H1 (cell line): ENCODE measurements around the gene IL12RB2. TPM values are rescaled to one million over a fixed set of nuclear protein-coding genes. Genes with fewer than 3 reads are reported as not detected.
"Not testable (repeated sequence)": the region's sequence is repeated elsewhere in the genome, so short reads cannot be mapped to it uniquely, and the experiment has no call there.

ENCODE experiments used
- CTCF ChIA-PET: fragments of 300-600 bp; sonication (Branson Sonifier 250); formaldehyde crosslinking; loops from one replicate; lab custom pipeline; 2021; ENCODE audit not compliant: partially characterized antibody; lab: Charles Lee
- POLR2A ChIA-PET: fragments of 300-600 bp; sonication (Branson Sonifier 250); formaldehyde crosslinking; loops from one replicate; lab custom pipeline; 2021; ENCODE audit warnings: inconsistent platforms; ENCODE audit not compliant: partially characterized antibody; lab: Charles Lee
- DNase-seq, 2 experiments: peaks; one replicate each; pipeline versions ENCODE4 v3.0.0 to v3.0.0-alpha.2; 2010 to 2022; ENCODE audit warnings: low spot score in 2 of 2, low read depth in 1 of 2, mixed read lengths in 1 of 2
- FAIRE-seq: peaks from 2 replicates; lab custom pipeline; 2011; peaks lifted over from hg19 to GRCh38; lab: Jason Lieb, UNC
- H2AFZ ChIP-seq: 2 replicates; pipeline ENCODE4 v1.8.1; 2012; ENCODE audit warnings: low read length, inconsistent platforms
- H2AK5ac ChIP-seq: 2 replicates; pipeline ENCODE4 v1.6.1; 2013; ENCODE audit warnings: low read depth, low read length
- H2BK120ac ChIP-seq: replicated peaks from 2 replicates; pipeline ENCODE3; 2013; ENCODE audit warnings: low read depth, low read length, inconsistent platforms
- H2BK12ac ChIP-seq: 2 replicates; pipeline ENCODE4 v1.6.1; 2013; ENCODE audit warnings: low read depth, low read length
- H2BK15ac ChIP-seq: 2 replicates; pipeline ENCODE4 v1.6.1; 2013; ENCODE audit warnings: low read length
- H2BK20ac ChIP-seq: 2 replicates; pipeline ENCODE4 v1.6.1; 2013; ENCODE audit warnings: low read length
- H2BK5ac ChIP-seq: 2 replicates; pipeline ENCODE4 v1.6.1; 2013; ENCODE audit warnings: low read depth, low read length
- H3K14ac ChIP-seq: 2 replicates; pipeline ENCODE4 v1.6.1; 2013; ENCODE audit warnings: inconsistent platforms; ENCODE audit not compliant: insufficient read length
- H3K18ac ChIP-seq: 2 replicates; pipeline ENCODE4 v1.6.1; 2013; ENCODE audit warnings: low read length; ENCODE audit errors: extremely low read depth
- H3K23ac ChIP-seq: 2 replicates; pipeline ENCODE4 v1.6.1; 2013; ENCODE audit warnings: inconsistent platforms; ENCODE audit not compliant: insufficient read length
- H3K23me2 ChIP-seq: 2 replicates; pipeline ENCODE4 v1.6.1; 2013; ENCODE audit warnings: low read depth, low read length
- H3K27ac ChIP-seq: 2 replicates; pipeline ENCODE4 v1.6.1; 2011; ENCODE audit warnings: low read depth, low read length, inconsistent platforms
- H3K27me3 ChIP-seq, 4 experiments: replicated peaks in 1 of 4; 1 replicate in 1 of 4; 2 replicates in 3 of 4; pipeline versions ENCODE4 v1.6.1 to v1.8.1; 2011 to 2013; ENCODE audit warnings: low read length in 3 of 4, mild to moderate bottlenecking in 3 of 4, inconsistent platforms in 2 of 4, mixed read lengths in 2 of 4, moderate library complexity in 1 of 4; ENCODE audit not compliant: control insufficient read depth in 3 of 4, insufficient read depth in 3 of 4; ENCODE audit errors: extremely low read depth in 1 of 4
- H3K36me3 ChIP-seq, 4 experiments: 2 replicates each; pipeline versions ENCODE4 v1.6.1 to v1.8.1; 2011 to 2013; ENCODE audit warnings: mild to moderate bottlenecking in 4 of 4, low read length in 3 of 4, moderate library complexity in 2 of 4, control low read depth in 1 of 4, inconsistent platforms in 1 of 4; ENCODE audit not compliant: insufficient read depth in 4 of 4, control insufficient read depth in 2 of 4
- H3K4ac ChIP-seq: replicated peaks from 2 replicates; pipeline ENCODE3; 2013; ENCODE audit warnings: low read length, low read depth, mixed read lengths, inconsistent platforms; ENCODE audit not compliant: insufficient read length
- H3K4me1 ChIP-seq, 4 experiments: replicated peaks in 1 of 4; 1 replicate in 1 of 4; 2 replicates in 3 of 4; pipeline versions ENCODE4 v1.6.1 to v1.8.1; 2011 to 2013; ENCODE audit warnings: low read length in 3 of 4, inconsistent platforms in 2 of 4, mixed read lengths in 1 of 4; ENCODE audit not compliant: insufficient read depth in 4 of 4, control insufficient read depth in 3 of 4
- H3K4me2 ChIP-seq, 2 experiments: 2 replicates each; pipeline versions ENCODE4 v1.6.1 to v1.8.1; 2011 to 2013; ENCODE audit warnings: low read depth in 2 of 2, low read length in 2 of 2, control low read depth in 1 of 2, inconsistent platforms in 1 of 2, mild to moderate bottlenecking in 1 of 2; ENCODE audit not compliant: insufficient read depth in 1 of 2
- H3K4me3 ChIP-seq, 4 experiments: fragments of 200-600, 300-600 bp in 1 of 4; sonication (generic), shearing (Covaris generic), sonication (Bioruptor Twin) in 1 of 4; 2 replicates each; pipeline versions ENCODE4 v1.5.1 to v1.8.1; 2011 to 2016; ENCODE audit warnings: low read length in 4 of 4, low read depth in 3 of 4, control low read depth in 2 of 4, inconsistent platforms in 2 of 4, mild to moderate bottlenecking in 2 of 4, mixed read lengths in 1 of 4, moderate library complexity in 1 of 4; ENCODE audit not compliant: insufficient read depth in 2 of 4; ENCODE audit errors: extremely low read depth in 1 of 4
- H3K56ac ChIP-seq: replicated peaks from 2 replicates; pipeline ENCODE3; 2013; ENCODE audit warnings: low read depth, mild to moderate bottlenecking, mixed read lengths, low read length, inconsistent platforms; ENCODE audit not compliant: insufficient read length
- H3K79me1 ChIP-seq: 2 replicates; pipeline ENCODE4 v1.6.1; 2013; ENCODE audit warnings: low read depth, low read length, control low read depth
- H3K79me2 ChIP-seq, 2 experiments: 2 replicates each; pipeline versions ENCODE4 v1.6.1 to v1.8.1; 2012 to 2013; ENCODE audit warnings: low read length in 2 of 2, mild to moderate bottlenecking in 2 of 2, inconsistent platforms in 1 of 2; ENCODE audit not compliant: insufficient read depth in 2 of 2, control insufficient read depth in 1 of 2
- H3K9ac ChIP-seq, 4 experiments: replicated peaks in 1 of 4; 1 replicate in 1 of 4; 2 replicates in 3 of 4; pipeline versions ENCODE4 v1.6.1 to v1.8.1; 2011 to 2013; ENCODE audit warnings: low read depth in 3 of 4, low read length in 3 of 4, control low read depth in 2 of 4, mild to moderate bottlenecking in 2 of 4, moderate library complexity in 2 of 4, inconsistent platforms in 1 of 4; ENCODE audit errors: extremely low read depth in 1 of 4
- H3K9me3 ChIP-seq, 2 experiments: 2 replicates each; pipeline versions ENCODE4 v1.6.1 to v1.8.1; 2012 to 2013; ENCODE audit warnings: mild to moderate bottlenecking in 2 of 2, moderate library complexity in 2 of 2, control low read depth in 1 of 2, inconsistent platforms in 1 of 2, low read depth in 1 of 2, low read length in 1 of 2, mixed read lengths in 1 of 2; ENCODE audit not compliant: insufficient read depth in 2 of 2
- H4K20me1 ChIP-seq, 2 experiments: replicated peaks in 1 of 2; 2 replicates each; pipeline versions ENCODE3 to v1.8.1; 2011 to 2013; ENCODE audit warnings: inconsistent platforms in 2 of 2, low read length in 2 of 2, mild to moderate bottlenecking in 1 of 2; ENCODE audit not compliant: insufficient read depth in 2 of 2, control insufficient read depth in 1 of 2
- H4K5ac ChIP-seq: 2 replicates; pipeline ENCODE4 v1.6.1; 2013; ENCODE audit warnings: low read length, low read depth, mixed read lengths, inconsistent platforms; ENCODE audit not compliant: insufficient read length
- H4K8ac ChIP-seq: 2 replicates; pipeline ENCODE4 v1.8.0; 2013; ENCODE audit warnings: mild to moderate bottlenecking, moderate library complexity, low read length, inconsistent platforms; ENCODE audit not compliant: insufficient read depth; ENCODE audit errors: extremely low read depth
- H4K91ac ChIP-seq: replicated peaks from 2 replicates; pipeline ENCODE3; 2013; ENCODE audit warnings: low read length, mixed read lengths, inconsistent platforms; ENCODE audit not compliant: insufficient read length
- WGBS, 2 experiments: shearing (Covaris generic) in 1 of 2; methylation state at CpG; one replicate each; pipeline versions ENCODE4 v1.1.6 to v1.1.7; 2013 to 2015; ENCODE audit warnings: low lambda C conversion rate in 2 of 2, mixed read lengths in 2 of 2, inconsistent platforms in 1 of 2, low coverage in 1 of 2, missing lambda C conversion rate in 1 of 2; ENCODE audit not compliant: insufficient replicate concordance in 2 of 2, insufficient coverage in 1 of 2, insufficient read length in 1 of 2; ENCODE audit errors: extremely low coverage in 1 of 2, missing lambda C conversion rate in 1 of 2; 5-methylcytosine and 5-hydroxymethylcytosine counted together
- polyA plus RNA-seq, 7 experiments: library from polyadenylated mRNA; depleted of rRNA in 3 of 7; stranded (reverse) in 5 of 7; unstranded in 2 of 7; fragments of >200 nt in 5 of 7; fragments of 200-250 nt in 2 of 7; gene quantifications; 1 replicate in 5 of 7; 2 replicates in 1 of 7; 4 replicates in 1 of 7; pipeline versions ENCODE4 v1.2.1 to v1.2.3, GENCODE V29; 2011 to 2013; ENCODE audit warnings: missing spikeins in 2 of 7, mixed read lengths in 2 of 7
- total RNA-seq: library from RNA; stranded (reverse); fragmentation: NEBNext Ultra II Directional; extraction: Animal tissue kit (Norgen Biotek cat#: 25700); gene quantifications from 2 replicates; pipeline ENCODE4 v1.2.1, GENCODE V29; 2021

Gene IL12RB2
- total and polyA plus RNA-seq, 2 of the 8 experiments (the other 6 are each of a cell fraction or from before 2014, with no cell fraction given) = 1.4 TPM

DNA sequence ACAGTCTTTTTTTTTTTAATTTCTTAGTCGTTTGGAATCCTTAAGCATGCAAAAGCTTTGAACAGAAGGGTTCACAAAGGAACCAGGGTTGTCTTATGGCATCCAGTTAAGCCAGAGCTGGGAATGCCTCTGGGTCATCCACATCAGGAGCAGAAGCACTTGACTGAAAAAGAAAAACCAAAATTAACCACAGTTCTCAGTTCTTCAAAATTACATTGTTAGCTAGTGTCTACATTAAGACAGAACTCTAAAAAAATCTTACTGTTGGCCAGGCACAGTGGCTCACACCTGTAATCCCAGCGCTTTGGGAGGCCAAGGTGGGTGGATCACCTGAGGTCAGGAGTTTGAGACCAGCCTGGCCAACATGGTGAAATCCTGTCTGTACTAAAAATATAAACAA, 105.4 kb downstream of the IL12RB2 start:
- not testable (repeated sequence) for DNase-seq, FAIRE-seq
- 83% methylated on average over 2 of the region's 2 CpGs; no CpG with 5 or more reads in 1 of the 2 experiments for WGBS, 2 experiments

More for the DNA sequence above, 105.4 kb downstream of the IL12RB2 start:
- H3K9ac ChIP-seq, H3K23ac ChIP-seq, H4K91ac ChIP-seq, H3K4ac ChIP-seq, H3K27me3 ChIP-seq, H2AK5ac ChIP-seq, H2BK15ac ChIP-seq, H3K18ac ChIP-seq, H4K20me1 ChIP-seq, H3K27ac ChIP-seq, H4K5ac ChIP-seq, H3K4me1 ChIP-seq, H3K23me2 ChIP-seq, H2BK12ac ChIP-seq, H3K56ac ChIP-seq, H2BK20ac ChIP-seq, H4K8ac ChIP-seq, H3K9me3 ChIP-seq, H3K79me1 ChIP-seq, H3K4me2 ChIP-seq, H3K14ac ChIP-seq, H2BK120ac ChIP-seq, H3K4me3 ChIP-seq, H2AFZ ChIP-seq, H2BK5ac ChIP-seq: not testable (repeated sequence)
- Histone ChIP-seq H3K79me2 (peaks cover 0 to 48% of the 10 kb centered on the region in 2 experiments; a peak in 3 of 4 replicates), H3K36me3 (peaks cover 33 to 84% (median 49%) of the 10 kb centered on the region in 4 experiments)
- CTCF ChIA-PET = interaction anchor here (0.9 to 1.9 kb wide), 2 partner anchors 65 to 203 kb away, joined by 3 to 10 read pairs; no protein-coding TSS in a partner anchor
- POLR2A ChIA-PET = interaction anchor here (0.8 to 1.9 kb wide), 5 partner anchors 10 to 48 kb away, joined by 3 to 12 read pairs (median 5); no protein-coding TSS in a partner anchor
